OCI-LY3 (cell line): ENCODE measurements around the gene MACROD2.

Experiments
- H2AFZ ChIP-seq: fragments of 200-600, 300-600 bp; shearing (Covaris generic); 2 replicates; pipeline ENCODE4 v1.6.0; 2014; ENCODE audit warnings: antibody characterized with exemption, low read depth, low read length
- H3K27ac ChIP-seq: fragments of 200-600, 300-600 bp; sonication (generic); 2 replicates; pipeline ENCODE4 v1.5.1; 2014; ENCODE audit warnings: mild to moderate bottlenecking, low read length, moderate library complexity, mixed read lengths
- H3K27me3 ChIP-seq: fragments of 200-600, 300-600 bp; sonication (generic); 2 replicates; pipeline ENCODE4 v1.6.1; 2014; ENCODE audit warnings: low read depth, low read length, mixed read lengths
- H3K36me3 ChIP-seq: fragments of 200-600, 300-600 bp; sonication (generic); replicated peaks from 2 replicates; pipeline ENCODE3; 2014; ENCODE audit warnings: low read depth, low read length, mixed read lengths
- H3K4me1 ChIP-seq: fragments of 300-600, 200-600 bp; sonication (generic); 2 replicates; pipeline ENCODE4 v1.6.1; 2014; ENCODE audit warnings: low read length, mixed read lengths
- H3K4me2 ChIP-seq: fragments of 200-600, 300-600 bp; sonication (generic); 2 replicates; pipeline ENCODE4 v1.6.1; 2014; ENCODE audit warnings: low read length, mixed read lengths
- H3K4me3 ChIP-seq: fragments of 300-600, 200-600 bp; sonication (generic); 2 replicates; pipeline ENCODE4 v1.5.1; 2014; ENCODE audit warnings: antibody characterized with exemption, mild to moderate bottlenecking, low read length, moderate library complexity
- H3K79me2 ChIP-seq: fragments of 300-600, 200-600 bp; shearing (Covaris generic); 2 replicates; pipeline ENCODE4 v1.6.1; 2014; ENCODE audit warnings: mild to moderate bottlenecking, low read length, mixed read lengths
- H3K9ac ChIP-seq: fragments of 300-600, 200-600 bp; shearing (Covaris generic); 2 replicates; pipeline ENCODE4 v1.6.0; 2014; ENCODE audit warnings: mild to moderate bottlenecking, low read length, moderate library complexity
- H3K9me3 ChIP-seq: fragments of 200-600, 300-600 bp; shearing (Covaris generic); 2 replicates; pipeline ENCODE4 v1.6.1; 2014; ENCODE audit warnings: low read length, mixed read lengths; ENCODE audit not compliant: insufficient read depth
- H4K20me1 ChIP-seq: fragments of 200-600, 300-600 bp; sonication (generic); 2 replicates; pipeline ENCODE4 v1.6.1; 2016; ENCODE audit warnings: low read length, mixed read lengths; ENCODE audit not compliant: insufficient read depth
- CTCF ChIP-seq: fragments of 200-600, 300-600 bp; sonication (generic); IDR thresholded peaks from 2 replicates; pipeline ENCODE4 v1.5.1; 2014; ENCODE audit warnings: antibody characterized with exemption, low read length, low read depth
- EZH2phosphoT487 ChIP-seq: fragments of 200-600 bp; shearing (Covaris generic); IDR thresholded peaks from 2 replicates; pipeline ENCODE4 v1.6.1; 2018; ENCODE audit warnings: antibody characterized with exemption, mixed run types, low read depth

The MACROD2 gene

GRCh38 chr20:14583413-14583812 lies 588.1 kb downstream of the MACROD2 start:
- TF ChIP-seq EZH2phosphoT487: no peak
- TF ChIP-seq CTCF: no peak
- no peaks in the 10 kb centered on the region for H3K79me2 ChIP-seq
- no peaks in the 10 kb centered on the region for H3K4me1 ChIP-seq
- no peak overlapping the region for H3K9ac ChIP-seq
- no peaks in the 10 kb centered on the region for H3K9me3 ChIP-seq
- no peaks in the 10 kb centered on the region for H3K27me3 ChIP-seq
- no peaks in the 10 kb centered on the region for H4K20me1 ChIP-seq
- H3K4me3 ChIP-seq: no peak overlapping the region
- H3K27ac ChIP-seq: no peak overlapping the region
- no peak overlapping the region for H3K4me2 ChIP-seq
- H2AFZ ChIP-seq: no peak overlapping the region
- no peaks in the 10 kb centered on the region for H3K36me3 ChIP-seq

- Histone ChIP-seq H3K4me1 (no peaks in the 10 kb centered on the region), H3K4me3 (no peak overlapping the region), H3K4me2 (no peak overlapping the region), H2AFZ (no peak overlapping the region), H3K27ac (no peak overlapping the region), H3K9ac (no peak overlapping the region), H3K36me3 (peaks cover 3% of the 10 kb centered on the region), H3K9me3 (no peaks in the 10 kb centered on the region), H3K79me2 (no peaks in the 10 kb centered on the region), H3K27me3 (no peaks in the 10 kb centered on the region), H4K20me1 (no peaks in the 10 kb centered on the region)
- TF ChIP-seq CTCF: no peak
- TF ChIP-seq EZH2phosphoT487: no peak
Observed at GRCh38 chr20:14589383-14589782, 594.1 kb downstream of the MACROD2 start.

GRCh38 chr20:14595051-14595450 lies 599.7 kb downstream of the MACROD2 start:
- Histone ChIP-seq H3K4me1 (no peaks in the 10 kb centered on the region), H3K4me3 (no peak overlapping the region), H3K9me3 (no peaks in the 10 kb centered on the region), H3K27ac (no peak overlapping the region), H3K79me2 (no peaks in the 10 kb centered on the region), H3K36me3 (no peaks in the 10 kb centered on the region), H3K4me2 (no peak overlapping the region), H2AFZ (no peak overlapping the region), H3K27me3 (no peaks in the 10 kb centered on the region), H3K9ac (no peak overlapping the region), H4K20me1 (no peaks in the 10 kb centered on the region)
- no peak for TF ChIP-seq CTCF
- no peak for TF ChIP-seq EZH2phosphoT487

GRCh38 chr20:14597206-14597715 lies 601.9 kb downstream of the MACROD2 start:
- no peaks in the 10 kb centered on the region for H3K36me3 ChIP-seq
- no peaks in the 10 kb centered on the region for H3K9me3 ChIP-seq
- no peak overlapping the region for H3K4me3 ChIP-seq
- H3K4me1 ChIP-seq: no peaks in the 10 kb centered on the region
- H3K27me3 ChIP-seq: no peaks in the 10 kb centered on the region
- no peaks in the 10 kb centered on the region for H3K79me2 ChIP-seq
- no peaks in the 10 kb centered on the region for H4K20me1 ChIP-seq
- no peak overlapping the region for H3K9ac ChIP-seq
- no peak overlapping the region for H3K4me2 ChIP-seq
- TF ChIP-seq CTCF (no peak), EZH2phosphoT487 (no peak)
- H3K27ac ChIP-seq: no peak overlapping the region
- no peak overlapping the region for H2AFZ ChIP-seq
